ENCODE results near the gene OLIG3.

The OLIG3 gene

DNA sequence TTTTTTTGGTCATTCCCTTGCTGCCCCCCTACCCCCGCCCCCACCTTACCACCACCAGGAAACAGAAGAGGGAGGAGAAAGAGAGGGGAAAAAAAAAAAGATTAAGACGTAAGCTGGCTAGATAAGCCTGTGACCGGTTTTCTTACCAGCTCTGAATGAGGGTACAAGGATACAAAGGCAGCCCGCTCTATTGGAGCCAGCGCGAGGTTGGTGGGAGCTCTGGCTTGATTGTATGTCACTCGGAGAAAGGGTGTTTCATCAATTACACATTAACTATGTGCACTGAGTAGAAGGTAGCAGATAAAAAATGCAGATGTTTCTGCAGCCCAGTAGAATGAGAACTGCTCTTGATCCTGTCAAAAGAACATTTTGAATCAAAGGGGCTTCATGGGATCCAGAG, 28.6 kb upstream of the OLIG3 start:
- TF ChIP-seq, protein P1, sequence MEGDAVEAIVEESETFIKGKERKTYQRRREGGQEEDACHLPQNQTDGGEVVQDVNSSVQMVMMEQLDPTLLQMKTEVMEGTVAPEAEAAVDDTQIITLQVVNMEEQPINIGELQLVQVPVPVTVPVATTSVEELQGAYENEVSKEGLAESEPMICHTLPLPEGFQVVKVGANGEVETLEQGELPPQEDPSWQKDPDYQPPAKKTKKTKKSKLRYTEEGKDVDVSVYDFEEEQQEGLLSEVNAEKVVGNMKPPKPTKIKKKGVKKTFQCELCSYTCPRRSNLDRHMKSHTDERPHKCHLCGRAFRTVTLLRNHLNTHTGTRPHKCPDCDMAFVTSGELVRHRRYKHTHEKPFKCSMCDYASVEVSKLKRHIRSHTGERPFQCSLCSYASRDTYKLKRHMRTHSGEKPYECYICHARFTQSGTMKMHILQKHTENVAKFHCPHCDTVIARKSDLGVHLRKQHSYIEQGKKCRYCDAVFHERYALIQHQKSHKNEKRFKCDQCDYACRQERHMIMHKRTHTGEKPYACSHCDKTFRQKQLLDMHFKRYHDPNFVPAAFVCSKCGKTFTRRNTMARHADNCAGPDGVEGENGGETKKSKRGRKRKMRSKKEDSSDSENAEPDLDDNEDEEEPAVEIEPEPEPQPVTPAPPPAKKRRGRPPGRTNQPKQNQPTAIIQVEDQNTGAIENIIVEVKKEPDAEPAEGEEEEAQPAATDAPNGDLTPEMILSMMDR (IDR thresholded peaks at IDR 0.05) = no peak

DNA sequence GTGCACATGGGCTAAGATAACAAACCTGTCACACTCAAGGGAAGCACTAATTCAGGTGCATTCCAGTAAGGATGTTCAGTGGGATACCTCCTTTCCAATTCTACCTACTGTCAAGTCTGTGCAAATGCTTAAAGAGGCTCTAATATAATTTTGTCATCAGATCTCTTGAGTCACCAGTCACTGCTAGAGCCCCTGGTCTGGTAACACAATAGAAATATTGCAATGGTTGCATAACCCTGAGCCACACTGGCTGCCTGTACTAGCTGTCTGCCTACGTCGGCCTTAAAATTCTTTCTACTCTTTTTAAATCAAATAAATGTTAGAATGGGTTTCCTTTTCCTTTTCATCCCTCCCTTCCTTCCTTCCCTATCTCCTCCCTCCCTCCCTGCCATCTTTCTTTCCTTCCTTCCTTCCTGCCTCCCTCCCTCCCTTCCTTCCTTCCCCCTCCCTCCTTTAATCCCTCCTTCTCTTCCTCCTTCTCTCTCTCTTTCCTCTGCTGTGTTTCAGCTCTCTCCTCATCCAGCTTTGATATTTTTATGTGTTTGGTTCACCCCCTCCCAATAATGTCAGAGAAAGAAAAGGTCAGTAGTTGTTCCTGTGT, 28.1 kb upstream of the OLIG3 start:
- TF ChIP-seq, protein P1 (IDR thresholded peaks at IDR 0.05) = no peak

DNA sequence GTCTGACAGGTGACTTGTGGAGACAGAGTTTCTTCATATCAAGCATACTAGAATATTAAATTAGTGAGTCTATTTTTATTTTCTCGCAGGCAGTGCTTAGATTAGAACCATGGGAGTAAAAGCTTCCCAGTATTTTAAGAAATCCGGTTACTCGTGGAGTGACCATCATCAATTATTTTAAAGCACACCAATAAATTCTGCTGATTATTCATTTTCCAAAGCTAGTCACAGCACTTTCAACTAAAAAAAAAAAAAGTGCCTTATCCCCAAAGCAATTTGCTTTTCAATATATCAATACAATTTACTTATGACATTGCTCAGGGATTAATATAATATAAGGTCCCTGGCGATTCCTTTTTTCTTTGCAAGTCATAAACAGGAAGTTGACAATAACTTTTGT, 26.3 kb upstream of the OLIG3 start:
- TF ChIP-seq, protein P1 (IDR thresholded peaks at IDR 0.05) = no peak

DNA sequence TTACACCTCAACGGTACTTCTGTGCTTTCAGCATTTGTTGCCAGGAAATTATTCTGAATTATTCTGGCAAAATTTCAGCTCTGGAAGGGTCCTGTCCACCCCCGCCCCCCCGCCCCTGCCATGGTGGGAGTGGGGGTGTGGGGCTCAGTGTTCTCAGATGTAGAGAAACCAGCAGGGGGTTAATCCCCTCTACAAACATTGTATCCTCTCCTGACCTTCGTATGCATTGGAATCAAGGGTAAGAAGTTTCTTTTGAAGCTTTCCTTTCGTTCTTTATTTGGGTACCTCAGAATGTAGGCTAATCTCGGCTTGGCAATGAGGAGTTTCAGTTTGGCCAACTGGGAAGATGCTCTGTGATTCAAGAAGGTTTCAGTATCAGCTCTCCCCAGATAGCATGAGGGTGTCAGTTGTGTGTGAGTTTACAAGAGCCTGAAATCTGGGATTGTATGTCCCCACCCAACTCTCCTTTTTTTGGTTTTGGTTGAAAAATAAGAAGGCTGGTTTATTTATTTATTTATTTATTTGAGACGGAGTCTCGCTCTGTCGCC, 25.5 kb upstream of the OLIG3 start:
- TF ChIP-seq, protein P1 (IDR thresholded peaks at IDR 0.05) = no peak

DNA sequence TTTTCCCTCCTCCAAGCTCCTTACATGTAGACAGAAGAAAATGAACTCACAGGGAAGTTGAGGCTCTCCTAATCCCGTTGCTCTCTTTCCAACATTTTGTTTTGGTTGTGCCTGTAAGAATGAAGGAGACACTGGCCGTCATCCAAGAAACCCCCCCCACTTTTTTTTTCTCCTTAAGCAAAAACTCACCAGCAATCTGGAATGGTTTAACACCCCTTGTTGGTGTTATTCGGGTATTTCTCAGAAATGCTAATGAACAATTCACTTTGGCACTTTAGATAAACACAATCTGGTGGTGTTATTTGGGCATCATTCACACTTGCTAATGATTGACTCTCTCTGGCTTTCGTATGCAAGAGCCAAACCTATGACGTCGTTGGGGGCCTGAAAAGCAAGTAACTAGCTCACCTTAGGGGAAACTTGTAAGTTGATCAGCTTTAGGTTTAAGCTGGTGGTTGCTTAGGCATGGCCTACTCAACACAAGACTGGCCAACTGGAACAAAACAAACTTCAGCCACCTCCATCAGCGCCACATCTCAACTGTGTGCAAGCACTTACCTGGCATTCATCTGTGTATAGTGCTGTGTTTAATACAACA, 24.3 kb upstream of the OLIG3 start:
- TF ChIP-seq, protein P1 (IDR thresholded peaks at IDR 0.05) = no peak

DNA sequence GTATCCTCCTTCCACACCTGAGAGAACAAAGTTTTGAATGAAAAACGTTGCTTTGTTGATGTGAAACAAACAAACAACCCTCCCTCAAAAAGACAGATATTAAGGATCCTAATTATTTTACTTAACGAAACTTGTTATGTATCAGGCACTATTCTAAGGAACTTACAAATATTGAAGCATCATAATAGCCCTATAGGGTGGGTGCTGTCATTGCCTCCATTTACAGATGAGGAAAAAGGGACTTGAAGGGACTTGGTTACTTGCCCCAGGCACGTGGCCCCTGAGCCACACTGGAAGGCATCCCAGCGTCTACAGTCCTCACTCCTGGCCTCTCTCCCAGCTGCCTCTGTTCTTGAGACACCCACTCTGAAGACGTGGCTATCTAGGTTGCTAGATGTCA, 20.2 kb upstream of the OLIG3 start:
- TF ChIP-seq, protein P1 (IDR thresholded peaks at IDR 0.05) = no peak

DNA sequence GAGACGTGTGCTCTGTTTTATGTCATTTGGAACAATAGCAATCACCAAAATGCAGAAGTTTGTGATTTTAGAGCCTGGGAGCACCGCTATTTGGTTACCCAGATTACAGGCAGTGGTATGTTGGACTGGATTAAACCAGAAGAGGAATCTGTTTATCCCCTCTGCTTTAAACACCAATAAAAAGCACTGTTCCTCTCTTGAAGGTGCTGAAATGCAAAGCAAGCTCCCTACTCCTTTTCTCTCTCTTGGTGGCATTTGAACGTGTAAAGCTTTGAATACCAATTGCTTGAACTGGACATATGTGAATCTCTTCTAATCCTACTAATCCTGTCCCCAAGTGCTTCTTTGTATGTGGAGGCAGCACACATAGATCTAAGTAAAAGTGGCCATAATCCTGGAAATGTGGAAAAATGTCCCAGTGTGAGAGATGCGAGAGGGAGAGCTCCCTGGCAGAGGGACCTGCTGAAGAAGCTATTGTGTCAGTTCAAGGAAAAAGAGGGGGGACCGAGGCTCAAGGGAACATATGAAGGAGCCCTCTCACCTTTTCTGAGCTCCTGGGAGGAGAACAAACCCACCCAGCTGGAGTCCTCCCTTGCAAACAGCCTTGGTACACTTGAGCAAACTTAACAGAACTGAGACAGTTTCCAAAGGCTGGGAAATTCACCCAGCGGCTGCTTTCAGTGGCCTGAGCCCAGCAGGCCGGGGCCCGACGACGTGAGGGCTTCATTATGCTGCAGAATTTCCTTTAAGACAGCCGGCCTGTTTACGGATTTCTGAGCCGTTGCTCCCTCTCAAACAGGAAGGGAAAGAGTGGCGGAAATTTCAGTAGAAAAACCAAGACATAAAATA, 18.8 kb upstream of the OLIG3 start:
- TF ChIP-seq, protein P1 (IDR thresholded peaks at IDR 0.05) = no peak
